ENCODE results near the gene DOP1B. TPM values are rescaled to one million over a fixed set of nuclear protein-coding genes. Genes with fewer than 3 reads are reported as not detected.

DOP1B gene
- total RNA-seq, 5 donors from 2014 or later (not counting 1 experiment from before 2014, with no cell fraction given), result 18.4 to 26.3 (median 23.1) TPM

- 67% methylated on average over 4 of the region's 10 CpGs for WGBS (ENCODE audit: insufficient coverage)
- H3K4me3 ChIP-seq (ENCODE audit: control insufficient read depth in 1 of 2, extremely low read depth in 1 of 2, low read length in 1 of 2), result no peak overlapping the region
- Mint-ChIP-seq H3K27me3 (no peaks in the 10 kb centered on the region), H3K9me3 (no peaks in the 10 kb centered on the region), H3K4me1 (peaks cover 18 to 31% (median 20%) of the 10 kb centered on the region in 3 donors), H3K4me3 (no peak overlapping the region), H3K36me3 (peaks cover 41% of the 10 kb centered on the region), H3K27ac (no peak overlapping the region)
- no peak overlapping the region for H3K27ac ChIP-seq (ENCODE audit: low read length)
- ChIA-PET CTCF (interaction anchor here (0.6 to 0.8 kb wide), 2 partner anchors 10 to 209 kb away, joined by 3 to 4 read pairs; no protein-coding TSS in a partner anchor), POLR2A (interaction anchor here (0.5 to 0.9 kb wide), 4 partner anchors 13 to 156 kb away, joined by 4 to 6 read pairs (median 4); partner anchors contain the start of gene MORC3 (in 1 of the 2))
- no peak for DNase-seq
- H3K9me3 ChIP-seq, result no peaks in the 10 kb centered on the region
- H3K27me3 ChIP-seq (replicated peaks in 1 of 2; ENCODE audit: control insufficient read depth in 2 of 2, extremely low read depth in 1 of 2, insufficient read depth in 2 of 2, low read length in 1 of 2), result no peaks in the 10 kb centered on the region
- H3K4me1 ChIP-seq (ENCODE audit: control insufficient read depth in 1 of 2, extremely low read depth in 1 of 2, insufficient read depth in 2 of 2, low read length in 2 of 2), result peaks cover 0 to 3% of the 10 kb centered on the region in 2 experiments
- ATAC-seq (replicated peaks in 1 of 4), result no peak
- H3K36me3 ChIP-seq (ENCODE audit: control insufficient read depth in 2 of 2, extremely low read depth in 1 of 2, insufficient read depth in 1 of 2, low read length in 1 of 2), result peaks cover 0 to 20% of the 10 kb centered on the region in 2 donors
Measured at GRCh38 chr21:36163750-36164741, 7.4 kb downstream of the DOP1B start.

GRCh38 chr21:36165356-36165755, 8.7 kb downstream of the DOP1B start:
- ChIA-PET CTCF (no interaction called here), POLR2A (no interaction called here)
- no peak overlapping the region for H3K27ac Mint-ChIP-seq
- no peak overlapping the region for H3K4me3 Mint-ChIP-seq
- no peaks in the 10 kb centered on the region for H3K27me3 Mint-ChIP-seq
- Histone ChIP-seq H3K4me3 (ENCODE audit: control insufficient read depth in 1 of 2, extremely low read depth in 1 of 2, low read length in 1 of 2) (no peak overlapping the region), H3K9me3 (no peaks in the 10 kb centered on the region), H3K27me3 (replicated peaks in 1 of 2; ENCODE audit: control insufficient read depth in 2 of 2, extremely low read depth in 1 of 2, insufficient read depth in 2 of 2, low read length in 1 of 2) (no peaks in the 10 kb centered on the region), H3K36me3 (ENCODE audit: control insufficient read depth in 2 of 2, extremely low read depth in 1 of 2, insufficient read depth in 1 of 2, low read length in 1 of 2) (peaks cover 0 to 29% of the 10 kb centered on the region in 2 donors), H3K4me1 (ENCODE audit: control insufficient read depth in 1 of 2, extremely low read depth in 1 of 2, insufficient read depth in 2 of 2, low read length in 2 of 2) (peaks cover 0 to 3% of the 10 kb centered on the region in 2 experiments), H3K27ac (ENCODE audit: low read length) (no peak overlapping the region)
- no peak for ATAC-seq (replicated peaks in 1 of 4)
- no peak for DNase-seq
- H3K4me1 Mint-ChIP-seq, result peaks cover 12 to 23% (median 16%) of the 10 kb centered on the region in 3 donors
- WGBS (ENCODE audit: insufficient coverage), result 91% methylated on average over 10 of the region's 11 CpGs
- peaks cover 46% of the 10 kb centered on the region for H3K36me3 Mint-ChIP-seq
- no peaks in the 10 kb centered on the region for H3K9me3 Mint-ChIP-seq

- POLR2A ChIA-PET, result no interaction called here
- H3K27ac Mint-ChIP-seq, result no peak overlapping the region
Measured at GRCh38 chr21:36166705-36167104, 10.1 kb downstream of the DOP1B start.

GRCh38 chr21:36167541-36167940, 10.9 kb downstream of the DOP1B start:
- no peak overlapping the region for H3K27ac ChIP-seq (ENCODE audit: low read length)
- peaks cover 0 to 29% of the 10 kb centered on the region in 2 donors for H3K36me3 ChIP-seq (ENCODE audit: control insufficient read depth in 2 of 2, extremely low read depth in 1 of 2, insufficient read depth in 1 of 2, low read length in 1 of 2)
- H3K27me3 ChIP-seq (replicated peaks in 1 of 2; ENCODE audit: control insufficient read depth in 2 of 2, extremely low read depth in 1 of 2, insufficient read depth in 2 of 2, low read length in 1 of 2), result no peaks in the 10 kb centered on the region
- ATAC-seq (replicated peaks in 1 of 4), result no peak
- ChIA-PET CTCF (no interaction called here), POLR2A (no interaction called here)
- H3K9me3 ChIP-seq, result no peaks in the 10 kb centered on the region
- H3K4me1 Mint-ChIP-seq, result peaks cover 6 to 23% (median 10%) of the 10 kb centered on the region in 3 donors
- no peaks in the 10 kb centered on the region for H3K27me3 Mint-ChIP-seq
- no peak overlapping the region for H3K4me3 Mint-ChIP-seq
- peaks cover 49% of the 10 kb centered on the region for H3K36me3 Mint-ChIP-seq
- DNase-seq, result no peak
- no peak overlapping the region for H3K4me3 ChIP-seq (ENCODE audit: control insufficient read depth in 1 of 2, extremely low read depth in 1 of 2, low read length in 1 of 2)
- H3K9me3 Mint-ChIP-seq, result no peaks in the 10 kb centered on the region
- WGBS (ENCODE audit: insufficient coverage), result no CpG with 5 or more reads among the region's 4 CpGs
- H3K4me1 ChIP-seq (ENCODE audit: control insufficient read depth in 1 of 2, extremely low read depth in 1 of 2, insufficient read depth in 2 of 2, low read length in 2 of 2), result peaks cover 0 to 3% of the 10 kb centered on the region in 2 experiments
- no peak overlapping the region for H3K27ac Mint-ChIP-seq

More at GRCh38 chr21:36166705-36167104, 10.1 kb downstream of the DOP1B start:
- H3K4me1 Mint-ChIP-seq, result peaks cover 9 to 22% (median 10%) of the 10 kb centered on the region in 3 donors
- H3K27ac ChIP-seq (ENCODE audit: low read length), result no peak overlapping the region
- no peaks in the 10 kb centered on the region for H3K27me3 ChIP-seq (replicated peaks in 1 of 2; ENCODE audit: control insufficient read depth in 2 of 2, extremely low read depth in 1 of 2, insufficient read depth in 2 of 2, low read length in 1 of 2)
- no peak for DNase-seq
- H3K27me3 Mint-ChIP-seq, result no peaks in the 10 kb centered on the region
- peaks cover 0 to 3% of the 10 kb centered on the region in 2 experiments for H3K4me1 ChIP-seq (ENCODE audit: control insufficient read depth in 1 of 2, extremely low read depth in 1 of 2, insufficient read depth in 2 of 2, low read length in 2 of 2)
- H3K4me3 Mint-ChIP-seq, result no peak overlapping the region
- H3K9me3 Mint-ChIP-seq, result no peaks in the 10 kb centered on the region
- CTCF ChIA-PET, result no interaction called here
- H3K9me3 ChIP-seq, result no peaks in the 10 kb centered on the region
- H3K4me3 ChIP-seq (ENCODE audit: control insufficient read depth in 1 of 2, extremely low read depth in 1 of 2, low read length in 1 of 2), result no peak overlapping the region
- WGBS (ENCODE audit: insufficient coverage), result 96% methylated on average over 4 of the region's 7 CpGs
- H3K36me3 Mint-ChIP-seq, result peaks cover 51% of the 10 kb centered on the region
- H3K36me3 ChIP-seq (ENCODE audit: control insufficient read depth in 2 of 2, extremely low read depth in 1 of 2, insufficient read depth in 1 of 2, low read length in 1 of 2), result peaks cover 0 to 29% of the 10 kb centered on the region in 2 donors
- no peak for ATAC-seq (replicated peaks in 1 of 4)

GRCh38 chr21:36169470-36170128, 13.0 kb downstream of the DOP1B start:
- POLR2A ChIA-PET, result interaction anchor here in 1 of 2 donors (0.5 to 0.6 kb wide), 2 partner anchors 20 to 112 kb away, joined by 3 to 5 read pairs; no protein-coding TSS in a partner anchor
- no peak overlapping the region for H3K4me3 ChIP-seq (ENCODE audit: control insufficient read depth in 1 of 2, extremely low read depth in 1 of 2, low read length in 1 of 2)
- DNase-seq (no peak), ATAC-seq (replicated peaks in 1 of 4) (no peak)
- H3K4me1 Mint-ChIP-seq, result peaks cover 6 to 17% (median 6%) of the 10 kb centered on the region in 3 donors
- H3K4me1 ChIP-seq (ENCODE audit: control insufficient read depth in 1 of 2, extremely low read depth in 1 of 2, insufficient read depth in 2 of 2, low read length in 2 of 2), result peaks cover 2 to 14% of the 10 kb centered on the region in 2 experiments
- H3K27ac ChIP-seq (ENCODE audit: low read length), result no peak overlapping the region
- 95% methylated on average over 18 of the region's 19 CpGs for WGBS (ENCODE audit: insufficient coverage)
- no peaks in the 10 kb centered on the region for H3K9me3 ChIP-seq
- CTCF ChIA-PET, result no interaction called here
- H3K9me3 Mint-ChIP-seq, result no peaks in the 10 kb centered on the region
- H3K27ac Mint-ChIP-seq, result no peak overlapping the region
- no peak overlapping the region for H3K4me3 Mint-ChIP-seq
- H3K36me3 ChIP-seq (ENCODE audit: control insufficient read depth in 2 of 2, extremely low read depth in 1 of 2, insufficient read depth in 1 of 2, low read length in 1 of 2), result peaks cover 0 to 29% of the 10 kb centered on the region in 2 donors
- H3K27me3 ChIP-seq (replicated peaks in 1 of 2; ENCODE audit: control insufficient read depth in 2 of 2, extremely low read depth in 1 of 2, insufficient read depth in 2 of 2, low read length in 1 of 2), result no peaks in the 10 kb centered on the region
- peaks cover 46% of the 10 kb centered on the region for H3K36me3 Mint-ChIP-seq
- no peaks in the 10 kb centered on the region for H3K27me3 Mint-ChIP-seq

GRCh38 chr21:36170823-36171222, 14.2 kb downstream of the DOP1B start:
- no peaks in the 10 kb centered on the region for H3K9me3 Mint-ChIP-seq
- CTCF ChIA-PET, result interaction anchor here in 1 of 2 donors (0.7 kb wide), 1 partner anchor 10 kb away, joined by 5 read pairs; no protein-coding TSS in a partner anchor
- Histone ChIP-seq H3K27ac (ENCODE audit: low read length) (no peak overlapping the region), H3K27me3 (replicated peaks in 1 of 2; ENCODE audit: control insufficient read depth in 2 of 2, extremely low read depth in 1 of 2, insufficient read depth in 2 of 2, low read length in 1 of 2) (no peaks in the 10 kb centered on the region), H3K36me3 (ENCODE audit: control insufficient read depth in 2 of 2, extremely low read depth in 1 of 2, insufficient read depth in 1 of 2, low read length in 1 of 2) (peaks cover 0 to 23% of the 10 kb centered on the region in 2 donors), H3K9me3 (no peaks in the 10 kb centered on the region), H3K4me3 (ENCODE audit: control insufficient read depth in 1 of 2, extremely low read depth in 1 of 2, low read length in 1 of 2) (no peak overlapping the region), H3K4me1 (ENCODE audit: control insufficient read depth in 1 of 2, extremely low read depth in 1 of 2, insufficient read depth in 2 of 2, low read length in 2 of 2) (peaks cover 4 to 19% of the 10 kb centered on the region in 2 experiments)
- H3K27ac Mint-ChIP-seq, result no peak overlapping the region
- no peak for DNase-seq
- 96% methylated on average over 4 of the region's 6 CpGs for WGBS (ENCODE audit: insufficient coverage)
- no peak for ATAC-seq (replicated peaks in 1 of 4)
- peaks cover 11 to 28% (median 13%) of the 10 kb centered on the region in 3 donors for H3K4me1 Mint-ChIP-seq
- H3K4me3 Mint-ChIP-seq, result no peak overlapping the region
- POLR2A ChIA-PET, result interaction anchor here in 1 of 2 donors (0.5 kb wide), 1 partner anchor 100 kb away, joined by 3 read pairs; no protein-coding TSS in a partner anchor
- peaks cover 41% of the 10 kb centered on the region for H3K36me3 Mint-ChIP-seq
- no peaks in the 10 kb centered on the region for H3K27me3 Mint-ChIP-seq
